Smooth muscle cell (in vitro differentiated cells): ENCODE data around the gene LYPD6B. TPM values are rescaled to one million over a fixed set of nuclear protein-coding genes. Genes with fewer than 3 reads are reported as not detected.

Experiments used
- DNase-seq: peaks from one replicate; lab custom pipeline; 2025; ENCODE audit not compliant: unreplicated experiment; lab: John Stamatoyannopoulos, UW
- H2AFZ ChIP-seq: fragments of 200-600 bp; sonication (generic); 2 replicates; pipeline ENCODE4 v1.6.0; 2016; ENCODE audit warnings: antibody characterized with exemption, low read depth, mild to moderate bottlenecking
- H3F3A ChIP-seq: fragments of 200-600 bp; sonication (generic); 2 replicates; pipeline ENCODE4 v1.6.0; 2017; ENCODE audit warnings: antibody characterized with exemption, low read depth
- H3K27ac ChIP-seq: fragments of 200-600 bp; sonication (generic); 2 replicates; pipeline ENCODE4 v1.5.1; 2016; ENCODE audit warnings: low read depth, mild to moderate bottlenecking
- H3K27me3 ChIP-seq: fragments of 200-600 bp; sonication (generic); 2 replicates; pipeline ENCODE4 v1.6.1; 2016; ENCODE audit warnings: low read depth, mild to moderate bottlenecking
- H3K36me3 ChIP-seq: fragments of 200-600 bp; sonication (generic); 2 replicates; pipeline ENCODE4 v1.5.1; 2016; ENCODE audit warnings: low read depth
- H3K4me1 ChIP-seq: fragments of 200-600 bp; sonication (generic); 2 replicates; pipeline ENCODE4 v1.5.1; 2016; ENCODE audit warnings: low read depth
- H3K4me2 ChIP-seq: fragments of 200-600 bp; sonication (generic); 2 replicates; pipeline ENCODE4 v1.6.0; 2016; ENCODE audit warnings: mild to moderate bottlenecking
- H3K4me3 ChIP-seq: fragments of 200-600 bp; sonication (generic); 2 replicates; pipeline ENCODE4 v1.5.1; 2016; ENCODE audit warnings: mild to moderate bottlenecking
- H3K79me2 ChIP-seq: fragments of 200-600 bp; sonication (generic); 2 replicates; pipeline ENCODE4 v1.6.0; 2016; ENCODE audit warnings: low read depth, mild to moderate bottlenecking
- H3K9ac ChIP-seq: fragments of 200-600 bp; sonication (generic); 2 replicates; pipeline ENCODE4 v1.6.0; 2016; ENCODE audit warnings: low read depth
- H3K9me3 ChIP-seq: fragments of 200-600 bp; sonication (generic); replicated peaks from 2 replicates; pipeline ENCODE4 v1.5.1; 2016; ENCODE audit warnings: low read depth
- H4K20me1 ChIP-seq: fragments of 200-600 bp; sonication (generic); 2 replicates; pipeline ENCODE4 v1.6.0; 2016; ENCODE audit warnings: low read depth
- whole genome bisulfite sequencing: methylation state at CpG from one replicate; pipeline ENCODE4 v1.1.7; 2016; ENCODE audit warnings: low lambda C conversion rate; 5-methylcytosine and 5-hydroxymethylcytosine counted together
- polyA plus RNA-seq: library from polyadenylated mRNA; unstranded; fragments of >200 nt; fragmentation: Nextera tagmentation; extraction: Ambion mirVana; gene quantifications from 2 replicates; pipeline ENCODE4 v1.2.1, GENCODE V29; 2016
- total RNA-seq: library from RNA; depleted of rRNA; stranded (reverse); fragments of >200 nt; gene quantifications from 2 replicates; pipeline ENCODE4 v1.2.3, GENCODE V29; 2014
- TF ChIP-seq, protein P1 (sequence below): fragments of 200-600 bp; sonication (generic); IDR thresholded peaks from 2 replicates; pipeline ENCODE4 v1.5.1; 2017; ENCODE audit warnings: borderline replicate concordance, mild to moderate bottlenecking, antibody characterized with exemption; ENCODE audit not compliant: insufficient read depth, poor library complexity, severe bottlenecking

LYPD6B gene
- total and polyA plus RNA-seq, 2 experiments from 2014 or later = 4.9 to 10.6 TPM

DNA sequence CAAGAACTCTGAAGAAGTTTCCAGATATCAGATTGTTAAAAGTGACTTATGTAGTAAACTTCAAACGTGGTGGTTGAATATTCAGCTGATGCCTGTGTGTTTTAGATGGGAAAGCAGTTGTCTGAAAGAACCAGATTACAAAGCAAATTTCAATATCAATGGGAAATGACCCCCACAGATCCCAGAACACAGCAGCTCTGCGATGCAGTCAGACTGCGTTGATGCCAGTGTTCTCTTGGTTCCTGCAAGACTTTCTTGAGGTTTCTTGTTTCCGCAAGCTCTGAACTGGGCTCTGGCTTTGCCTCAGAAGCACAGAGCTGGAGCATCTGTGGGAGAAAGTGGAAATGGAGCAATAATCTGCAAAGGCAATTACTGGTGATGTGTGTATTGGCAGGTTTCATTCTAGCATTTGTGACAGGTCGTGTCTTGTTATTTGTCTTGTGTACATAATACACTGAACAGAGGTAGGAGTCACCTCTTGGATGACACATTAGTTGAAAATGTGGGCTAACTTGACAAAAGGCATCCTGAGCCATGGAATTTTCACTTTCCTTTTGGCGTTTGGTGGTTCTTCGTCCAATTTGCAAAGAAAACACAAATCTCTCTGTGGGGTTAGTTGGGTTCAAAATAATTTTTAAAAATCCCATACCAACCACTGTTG is 10.8 kb upstream of the LYPD6B start:
- Histone ChIP-seq H3K79me2 (no peaks in the 10 kb centered on the region), H3K9ac (no peak overlapping the region), H3K27me3 (peaks cover 11% of the 10 kb centered on the region), H3F3A (no peaks in the 10 kb centered on the region), H3K27ac (peak overlapping the region; percentile 35), H4K20me1 (no peaks in the 10 kb centered on the region), H3K36me3 (no peaks in the 10 kb centered on the region), H3K9me3 (no peaks in the 10 kb centered on the region), H3K4me1 (no peaks in the 10 kb centered on the region), H2AFZ (no peak overlapping the region), H3K4me2 (no peak overlapping the region), H3K4me3 (no peak overlapping the region)
- no peak for DNase-seq
- 45% methylated on average over 7 of the region's 7 CpGs for WGBS
- TF ChIP-seq, protein P1, sequence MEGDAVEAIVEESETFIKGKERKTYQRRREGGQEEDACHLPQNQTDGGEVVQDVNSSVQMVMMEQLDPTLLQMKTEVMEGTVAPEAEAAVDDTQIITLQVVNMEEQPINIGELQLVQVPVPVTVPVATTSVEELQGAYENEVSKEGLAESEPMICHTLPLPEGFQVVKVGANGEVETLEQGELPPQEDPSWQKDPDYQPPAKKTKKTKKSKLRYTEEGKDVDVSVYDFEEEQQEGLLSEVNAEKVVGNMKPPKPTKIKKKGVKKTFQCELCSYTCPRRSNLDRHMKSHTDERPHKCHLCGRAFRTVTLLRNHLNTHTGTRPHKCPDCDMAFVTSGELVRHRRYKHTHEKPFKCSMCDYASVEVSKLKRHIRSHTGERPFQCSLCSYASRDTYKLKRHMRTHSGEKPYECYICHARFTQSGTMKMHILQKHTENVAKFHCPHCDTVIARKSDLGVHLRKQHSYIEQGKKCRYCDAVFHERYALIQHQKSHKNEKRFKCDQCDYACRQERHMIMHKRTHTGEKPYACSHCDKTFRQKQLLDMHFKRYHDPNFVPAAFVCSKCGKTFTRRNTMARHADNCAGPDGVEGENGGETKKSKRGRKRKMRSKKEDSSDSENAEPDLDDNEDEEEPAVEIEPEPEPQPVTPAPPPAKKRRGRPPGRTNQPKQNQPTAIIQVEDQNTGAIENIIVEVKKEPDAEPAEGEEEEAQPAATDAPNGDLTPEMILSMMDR = no peak

DNA sequence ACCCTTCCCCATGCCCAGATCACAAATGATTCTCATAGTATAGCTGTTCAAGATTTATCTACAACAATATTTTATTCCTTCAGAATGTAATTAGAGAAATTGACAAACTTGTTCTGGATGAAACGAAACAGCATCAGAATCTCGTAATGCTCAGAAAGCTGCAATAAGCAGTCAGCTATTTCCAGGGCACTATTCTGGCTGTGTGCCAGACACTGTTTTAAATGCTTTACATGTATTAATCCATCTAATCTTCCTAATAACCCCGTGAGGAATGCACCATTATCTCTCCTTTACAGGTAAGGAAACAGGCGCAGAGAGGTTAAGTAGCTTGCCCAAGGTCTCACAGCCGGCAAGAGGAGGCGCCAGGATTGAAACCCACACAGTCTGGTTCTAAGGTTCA is 10.1 kb upstream of the LYPD6B start:
- Histone ChIP-seq H3K27me3 (peaks cover 11% of the 10 kb centered on the region), H3K9me3 (no peaks in the 10 kb centered on the region), H3K36me3 (no peaks in the 10 kb centered on the region), H3K79me2 (no peaks in the 10 kb centered on the region), H3F3A (no peaks in the 10 kb centered on the region), H3K27ac (peak overlapping the region; percentile 35), H3K4me2 (no peak overlapping the region), H3K9ac (no peak overlapping the region), H3K4me1 (no peaks in the 10 kb centered on the region), H4K20me1 (no peaks in the 10 kb centered on the region), H2AFZ (no peak overlapping the region), H3K4me3 (no peak overlapping the region)
- DNase-seq = no peak
- WGBS = 72% methylated on average over 6 of the region's 6 CpGs
- TF ChIP-seq, protein P1 = no peak

DNA sequence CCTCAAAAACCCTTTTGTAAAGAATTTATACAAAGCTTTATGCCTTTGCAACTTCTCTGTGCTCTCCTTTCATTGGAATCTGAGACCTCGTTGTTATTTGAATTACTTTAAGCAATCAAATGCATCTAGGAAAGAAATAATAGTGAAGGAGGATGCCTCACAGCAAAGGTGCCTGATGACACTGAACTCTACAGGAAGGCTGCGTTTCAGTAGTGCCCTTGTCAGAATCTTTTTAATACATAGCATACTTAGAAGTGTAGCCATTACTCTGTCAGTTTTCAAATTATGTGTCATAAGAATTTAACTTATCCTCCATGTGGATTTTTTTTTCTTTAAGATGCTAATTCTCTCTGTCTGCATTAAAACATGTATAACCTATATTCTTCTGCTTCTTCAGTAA is 9.6 kb upstream of the LYPD6B start:
- TF ChIP-seq, protein P1 = no peak
- Histone ChIP-seq H3K79me2 (no peaks in the 10 kb centered on the region), H3K4me3 (no peak overlapping the region), H3K27me3 (peaks cover 7% of the 10 kb centered on the region), H2AFZ (no peak overlapping the region), H3K9ac (no peak overlapping the region), H3K27ac (no peak overlapping the region), H3K9me3 (no peaks in the 10 kb centered on the region), H3K4me1 (no peaks in the 10 kb centered on the region), H3K4me2 (no peak overlapping the region), H3F3A (no peaks in the 10 kb centered on the region), H3K36me3 (no peaks in the 10 kb centered on the region), H4K20me1 (no peaks in the 10 kb centered on the region)
- 85% methylated on average over 2 of the region's 2 CpGs for WGBS
- DNase-seq = no peak
